RWPE1 (cell line): ENCODE data around the gene ITM2C.

Source experiments
- CTCF ChIA-PET: fragments of 350-600 bp; sonication (Branson Sonifier 250); formaldehyde crosslinking; extraction: SDS; loops from one replicate; lab custom pipeline; 2021; lab: Yijun Ruan, JAX
- POLR2A ChIA-PET: fragments of 400-600 bp; formaldehyde crosslinking; extraction: SDS; loops from one replicate; lab custom pipeline; 2020; ENCODE audit warnings: antibody characterized with exemption; ENCODE audit not compliant: low non-redundant PET; lab: Yijun Ruan, JAX
- DNase-seq: peaks from one replicate; pipeline ENCODE4 v3.0.0; 2012; ENCODE audit warnings: low spot score
- H3K27ac ChIP-seq: fragments of 450-650 bp; 2 replicates; pipeline ENCODE4 v1.5.1; 2017
- TF ChIP-seq, protein P1 (sequence below): fragments of 450-650 bp; conservative IDR thresholded peaks from 2 replicates; pipeline ENCODE4 v1.5.1; 2017; ENCODE audit warnings: low read depth, mild to moderate bottlenecking

ITM2C gene

DNA sequence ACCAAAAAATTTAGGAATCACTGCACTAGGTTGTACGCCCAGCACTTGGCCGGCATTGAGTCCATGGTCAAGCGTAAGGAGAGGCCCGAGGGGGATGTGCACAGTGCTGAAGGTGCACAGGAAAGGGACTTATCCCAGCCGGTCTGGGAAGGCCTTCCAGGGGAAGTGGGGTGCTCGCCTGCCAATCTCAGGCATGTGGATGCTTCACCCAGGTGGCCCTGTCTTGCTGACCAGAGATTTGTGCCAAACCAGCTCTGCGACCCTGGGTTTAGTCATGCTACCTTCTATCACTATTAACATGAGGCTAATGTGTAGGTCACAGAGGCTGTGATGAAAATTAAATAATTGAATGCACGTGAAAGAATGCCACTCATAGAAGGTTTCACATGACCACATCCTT is 1.7 kb upstream of the ITM2C start:
- no peak overlapping the region for H3K27ac ChIP-seq
- ChIA-PET POLR2A (no interaction called here), CTCF (interaction anchor here (1.5 kb wide), 1 partner anchor 16 kb away, joined by 3 read pairs; no protein-coding TSS in a partner anchor)
- TF ChIP-seq, protein P1, sequence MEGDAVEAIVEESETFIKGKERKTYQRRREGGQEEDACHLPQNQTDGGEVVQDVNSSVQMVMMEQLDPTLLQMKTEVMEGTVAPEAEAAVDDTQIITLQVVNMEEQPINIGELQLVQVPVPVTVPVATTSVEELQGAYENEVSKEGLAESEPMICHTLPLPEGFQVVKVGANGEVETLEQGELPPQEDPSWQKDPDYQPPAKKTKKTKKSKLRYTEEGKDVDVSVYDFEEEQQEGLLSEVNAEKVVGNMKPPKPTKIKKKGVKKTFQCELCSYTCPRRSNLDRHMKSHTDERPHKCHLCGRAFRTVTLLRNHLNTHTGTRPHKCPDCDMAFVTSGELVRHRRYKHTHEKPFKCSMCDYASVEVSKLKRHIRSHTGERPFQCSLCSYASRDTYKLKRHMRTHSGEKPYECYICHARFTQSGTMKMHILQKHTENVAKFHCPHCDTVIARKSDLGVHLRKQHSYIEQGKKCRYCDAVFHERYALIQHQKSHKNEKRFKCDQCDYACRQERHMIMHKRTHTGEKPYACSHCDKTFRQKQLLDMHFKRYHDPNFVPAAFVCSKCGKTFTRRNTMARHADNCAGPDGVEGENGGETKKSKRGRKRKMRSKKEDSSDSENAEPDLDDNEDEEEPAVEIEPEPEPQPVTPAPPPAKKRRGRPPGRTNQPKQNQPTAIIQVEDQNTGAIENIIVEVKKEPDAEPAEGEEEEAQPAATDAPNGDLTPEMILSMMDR = no peak
- DNase-seq = no peak

DNA sequence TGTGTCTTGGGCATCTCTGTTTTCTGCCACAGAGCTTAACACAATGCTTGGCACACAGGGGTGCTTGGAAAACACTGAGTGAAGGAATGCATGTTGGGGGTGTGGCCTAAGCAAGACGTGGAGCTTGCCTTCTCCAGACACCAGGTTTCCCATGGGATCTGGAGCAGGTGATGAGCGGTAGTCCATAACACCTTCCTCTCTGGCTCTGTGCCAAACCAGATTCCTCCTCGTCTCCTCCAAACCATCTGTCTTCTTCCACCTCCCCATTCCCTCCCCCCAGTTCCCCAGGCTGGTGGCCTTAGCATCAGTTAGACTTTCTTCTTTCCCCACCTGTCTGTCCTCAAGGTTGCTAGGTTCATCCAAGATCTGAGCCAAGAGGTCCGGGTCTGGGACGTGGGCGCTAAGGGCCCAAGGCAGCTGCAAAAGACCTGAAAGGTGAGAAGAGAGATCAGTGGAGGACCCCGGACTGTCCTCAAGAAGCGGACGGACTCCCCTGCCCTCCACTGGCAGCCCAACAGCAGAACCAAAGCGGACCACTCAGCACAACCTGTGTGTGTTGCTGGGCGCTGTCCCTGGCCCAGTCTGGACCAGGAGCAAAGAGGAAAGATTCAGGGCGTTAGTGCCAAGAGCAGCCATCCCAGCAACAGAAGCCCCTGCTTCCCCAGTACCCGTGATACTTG is 1.2 kb upstream of the ITM2C start:
- no peak for DNase-seq
- H3K27ac ChIP-seq = no peak overlapping the region
- ChIA-PET POLR2A (no interaction called here), CTCF (interaction anchor here (0.5 to 1.5 kb wide), 4 partner anchors 11 to 477 kb away, joined by 3 read pairs; partner anchors contain the start of gene CAB39)
- TF ChIP-seq, protein P1 = no peak

DNA sequence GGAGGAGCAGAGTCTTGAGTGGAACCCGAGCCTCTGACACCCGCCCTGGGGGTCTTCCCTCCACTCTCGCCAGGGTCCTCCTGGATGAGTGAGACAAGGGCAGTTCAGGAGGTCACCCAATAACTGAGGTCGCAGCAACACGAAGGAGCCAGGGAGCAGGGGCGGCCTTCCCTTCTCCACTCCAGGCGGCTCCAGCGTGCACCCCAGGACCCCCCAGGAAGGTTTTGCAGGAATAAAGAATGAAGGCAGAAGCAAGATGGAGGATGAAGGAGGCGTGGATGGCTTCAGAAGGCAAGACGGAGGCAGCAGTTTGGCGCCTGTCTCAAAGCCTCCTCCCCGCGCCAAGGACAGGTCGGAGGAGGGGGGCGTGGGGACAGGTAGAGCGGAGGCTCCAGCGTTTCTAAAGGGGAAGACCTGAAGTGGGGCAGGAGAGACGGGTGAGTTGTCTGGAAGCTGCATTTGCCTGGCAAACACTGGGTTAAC is 579 bp upstream of the ITM2C start:
- TF ChIP-seq, protein P1 = no peak
- no peak for DNase-seq
- ChIA-PET CTCF (interaction anchor here (0.5 to 0.9 kb wide), 4 partner anchors 12 to 476 kb away, joined by 3 read pairs; partner anchors contain the start of gene CAB39), POLR2A (no interaction called here)
- no peak overlapping the region for H3K27ac ChIP-seq

DNA sequence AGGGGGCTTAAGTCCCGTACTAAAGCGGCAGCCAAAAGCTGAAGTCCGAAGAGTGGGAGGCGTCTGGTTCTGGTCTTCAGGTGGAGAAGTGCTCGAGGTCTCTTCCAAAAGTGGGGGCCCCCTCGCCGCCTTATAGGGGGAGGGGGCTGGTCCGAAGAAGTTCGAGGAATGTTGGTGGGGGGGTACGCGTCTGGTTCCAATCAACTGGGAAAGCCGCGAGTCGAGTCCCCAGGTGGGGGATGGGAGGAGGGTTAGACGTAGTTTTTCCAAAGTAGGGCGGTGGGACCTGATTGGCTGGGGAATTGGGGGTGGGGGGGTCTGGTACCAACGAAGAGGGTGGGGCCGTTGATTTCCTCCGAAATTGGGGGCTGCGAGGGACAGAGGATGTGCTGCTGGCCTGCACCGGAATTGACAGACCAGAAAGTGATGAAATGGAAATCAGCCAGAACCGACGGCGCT is 594 bp downstream of the ITM2C start:
- POLR2A ChIA-PET = no interaction called here
- TF ChIP-seq, protein P1 = no peak
- DNase-seq = no peak
- peak overlapping the region; percentile 24; the same call in 1 of the 2 replicates for H3K27ac ChIP-seq
- CTCF ChIA-PET = interaction anchor here (0.5 to 0.9 kb wide), 3 partner anchors 17 to 70 kb away, joined by 3 read pairs; no protein-coding TSS in a partner anchor

DNA sequence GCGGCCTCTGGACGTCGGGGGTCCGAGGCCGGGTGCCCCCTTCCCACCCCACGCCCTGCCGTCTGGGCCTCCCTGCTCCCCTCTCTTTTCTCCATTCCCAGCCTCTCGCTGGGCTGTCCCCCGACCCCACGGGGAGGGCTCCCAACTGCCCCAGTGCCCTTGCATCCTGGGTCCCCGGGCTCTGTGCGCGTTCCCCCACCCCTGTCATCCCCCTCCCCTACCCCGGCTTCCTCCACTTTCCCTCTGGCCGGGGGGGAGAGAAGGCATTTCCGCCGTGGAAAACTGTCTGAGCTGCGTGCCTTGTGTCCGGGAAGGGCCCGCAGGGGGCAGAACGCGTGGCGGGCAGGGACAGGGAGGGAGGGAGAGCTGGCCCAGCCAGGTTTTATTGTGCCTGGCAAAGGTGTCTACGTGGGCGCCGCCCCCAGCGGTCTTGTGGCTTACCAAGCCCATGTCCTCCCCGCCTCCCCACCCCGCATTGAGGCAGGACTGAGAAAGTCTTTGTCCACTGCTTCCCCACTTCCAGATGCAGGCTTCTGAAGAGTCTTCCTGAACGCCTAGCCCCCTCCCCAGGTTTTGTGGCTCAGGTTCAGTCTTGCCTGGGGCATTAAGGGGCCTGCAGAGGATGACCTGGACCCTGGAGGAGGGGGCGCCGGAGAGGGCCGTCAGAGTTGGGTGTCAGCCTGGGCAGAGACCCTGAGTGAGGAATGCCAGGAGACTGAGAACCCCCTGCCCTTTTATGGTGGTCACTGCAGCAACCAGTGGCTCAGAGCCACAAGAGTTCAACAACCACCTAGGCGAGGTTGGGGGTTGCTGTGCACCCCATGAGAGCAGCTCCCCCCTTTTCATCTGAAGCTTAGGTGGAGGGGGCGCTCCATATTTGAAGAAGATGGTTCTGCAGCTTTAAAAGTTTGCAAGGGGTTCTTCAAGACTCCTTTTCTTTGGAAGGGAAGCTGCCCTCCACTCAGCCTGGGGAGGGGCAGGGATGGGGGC is 1.3 kb downstream of the ITM2C start:
- TF ChIP-seq, protein P1 = no peak
- POLR2A ChIA-PET = no interaction called here
- CTCF ChIA-PET = interaction anchor here (0.6 to 0.9 kb wide), 3 partner anchors 11 to 66 kb away, joined by 3 to 4 read pairs (median 3); no protein-coding TSS in a partner anchor
- H3K27ac ChIP-seq = peak overlapping the region; percentile 46
- DNase-seq = no peak
